Measurements from ENCODE around the gene SLC4A1.

Gene SLC4A1

GRCh38 chr17:44283344-44284023, 15.5 kb upstream of the SLC4A1 start:
- DNase-seq (ENCODE audit: low spot score): no peak

DNA sequence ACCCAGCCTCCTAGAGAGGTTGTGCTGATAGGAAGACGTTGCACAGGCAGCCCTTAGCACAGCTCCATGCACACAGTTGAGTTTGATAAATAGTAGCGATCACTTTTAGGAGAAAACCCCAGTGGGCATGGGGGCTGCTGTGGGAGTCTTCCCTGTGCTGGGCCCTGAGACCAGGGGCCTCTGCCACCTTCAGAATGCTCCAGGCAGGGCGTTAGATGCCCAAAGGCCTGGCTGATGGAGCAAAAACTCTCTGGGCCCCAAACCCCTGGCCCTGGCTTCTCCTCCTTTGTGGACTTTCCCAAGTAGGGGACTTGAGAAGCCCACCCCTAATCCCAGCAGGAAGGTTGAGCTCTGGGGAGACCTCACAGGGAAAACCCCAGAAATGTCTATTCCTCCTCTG, 14.3 kb upstream of the SLC4A1 start:
- DNase-seq (ENCODE audit: low spot score): no peak

GRCh38 chr17:44281570-44281969, 13.6 kb upstream of the SLC4A1 start:
- DNase-seq (ENCODE audit: low spot score): no peak

DNA sequence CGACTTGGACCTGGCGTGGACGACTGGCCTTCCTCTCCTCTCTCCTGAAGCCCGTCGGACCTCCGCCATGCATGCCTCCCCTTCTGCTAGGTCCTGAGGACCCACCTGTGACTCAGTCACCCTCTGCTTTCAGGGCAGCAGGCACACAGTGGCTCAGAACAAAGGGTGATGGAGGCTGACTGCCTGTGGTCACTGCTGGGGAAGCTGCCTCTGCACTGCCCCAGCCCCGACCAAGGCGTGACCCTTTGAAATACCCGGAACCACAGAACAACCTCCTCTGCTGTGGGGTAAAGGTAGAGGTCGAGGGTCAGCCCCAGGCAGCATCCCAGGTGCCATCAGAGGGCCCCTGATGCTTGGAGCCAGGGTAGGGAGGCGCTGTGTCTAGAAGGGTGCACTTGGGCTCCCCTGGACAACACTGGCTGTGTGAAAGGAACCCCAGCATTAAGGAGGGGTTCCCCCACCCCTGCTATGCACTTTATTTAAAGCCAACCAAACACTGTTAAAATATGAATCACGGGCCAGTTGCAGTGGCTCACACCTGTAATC, 12.5 kb upstream of the SLC4A1 start:
- no peak for DNase-seq (ENCODE audit: low spot score)

DNA sequence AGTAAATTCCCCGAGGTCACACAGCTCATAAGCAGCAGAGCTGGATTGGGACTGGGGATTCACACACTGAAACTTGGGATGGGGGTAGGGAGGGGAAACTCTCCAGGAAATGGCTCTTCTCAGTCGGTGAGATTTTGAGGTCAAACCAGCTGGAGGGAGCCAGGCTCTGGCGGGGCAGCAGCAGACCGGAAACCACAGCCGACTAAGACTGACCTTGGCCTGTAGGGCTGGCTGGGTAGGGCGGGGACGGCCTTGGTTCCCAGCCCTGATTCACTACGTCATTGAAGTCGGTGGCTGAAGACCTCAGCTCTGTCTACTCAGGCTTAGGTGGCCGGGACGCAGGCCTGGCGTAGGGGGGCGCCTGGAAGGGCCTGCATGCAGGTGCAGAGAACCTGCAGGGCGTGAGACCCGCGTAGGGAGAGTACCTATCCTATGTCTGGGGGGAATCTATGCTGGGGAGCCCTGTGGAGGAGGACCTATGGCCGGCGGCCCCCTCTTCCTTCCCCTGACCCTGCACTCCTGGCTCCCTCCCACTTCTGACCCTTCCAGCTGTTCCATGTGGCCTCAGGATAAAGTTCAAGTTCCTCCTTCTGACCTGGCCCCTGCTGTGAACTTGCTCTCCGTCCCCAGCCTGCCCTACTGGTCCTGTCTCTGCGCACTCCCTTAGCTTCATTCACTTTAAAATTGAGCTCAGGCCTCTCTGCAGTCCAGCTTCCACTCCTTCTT, 11.9 kb upstream of the SLC4A1 start:
- peak; percentile 64 for DNase-seq (ENCODE audit: low spot score)

DNA sequence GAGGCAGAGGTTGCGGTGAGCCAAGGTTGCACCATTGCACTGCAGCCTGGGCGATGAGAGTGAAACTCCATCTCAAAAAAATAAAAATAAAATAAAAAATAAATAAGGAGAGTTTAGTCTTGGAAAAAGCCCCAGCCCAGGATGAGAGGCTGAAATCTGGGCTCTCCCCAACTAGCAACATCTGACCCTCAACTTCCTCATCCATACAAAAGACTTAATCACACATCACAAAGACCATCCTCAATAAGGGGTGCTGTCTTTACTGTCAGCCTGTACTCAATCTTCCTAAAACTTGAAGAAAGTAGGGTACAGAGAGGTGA, 11.4 kb upstream of the SLC4A1 start:
- DNase-seq (ENCODE audit: low spot score): no peak

DNA sequence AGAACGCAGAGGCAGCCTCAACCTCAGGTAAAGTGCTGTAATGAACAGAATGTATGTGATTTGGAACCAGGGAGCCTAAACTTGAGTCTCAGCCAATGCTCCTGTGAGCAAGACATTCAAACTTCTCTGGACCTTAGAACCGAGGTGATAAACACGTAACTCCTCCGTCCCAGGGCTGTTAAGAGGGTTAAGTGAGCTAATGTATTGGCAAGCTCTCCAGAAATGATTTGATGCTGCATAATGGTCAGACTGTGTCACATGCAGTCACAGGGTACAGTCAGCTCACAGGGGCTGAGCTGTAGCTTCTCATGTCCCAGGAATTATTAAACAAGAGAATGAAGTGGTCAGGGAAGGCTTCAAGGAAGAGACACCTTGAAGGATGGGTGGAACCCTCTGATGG, 10.0 kb upstream of the SLC4A1 start:
- no peak for DNase-seq (ENCODE audit: low spot score)

DNA sequence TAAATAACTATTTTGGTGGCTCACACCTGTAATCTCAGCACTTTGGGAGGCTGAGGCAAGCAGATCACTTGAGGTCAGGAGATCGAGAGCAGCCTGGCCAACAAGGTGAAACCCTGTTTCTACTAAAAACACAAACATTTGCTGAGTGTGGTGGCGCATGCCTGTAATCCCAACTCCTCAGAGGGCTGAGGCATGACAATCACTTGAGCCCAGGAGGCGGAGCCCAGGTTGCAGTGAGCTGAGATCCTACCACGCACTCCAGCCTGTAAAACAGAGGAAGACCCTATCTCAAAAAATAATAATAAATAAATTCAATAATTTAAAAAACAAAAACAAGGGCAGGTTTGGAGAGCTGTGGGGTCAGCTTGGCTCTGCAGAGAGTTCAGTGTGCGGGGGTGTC, 5.7 kb upstream of the SLC4A1 start:
- DNase-seq (ENCODE audit: low spot score): no peak

DNA sequence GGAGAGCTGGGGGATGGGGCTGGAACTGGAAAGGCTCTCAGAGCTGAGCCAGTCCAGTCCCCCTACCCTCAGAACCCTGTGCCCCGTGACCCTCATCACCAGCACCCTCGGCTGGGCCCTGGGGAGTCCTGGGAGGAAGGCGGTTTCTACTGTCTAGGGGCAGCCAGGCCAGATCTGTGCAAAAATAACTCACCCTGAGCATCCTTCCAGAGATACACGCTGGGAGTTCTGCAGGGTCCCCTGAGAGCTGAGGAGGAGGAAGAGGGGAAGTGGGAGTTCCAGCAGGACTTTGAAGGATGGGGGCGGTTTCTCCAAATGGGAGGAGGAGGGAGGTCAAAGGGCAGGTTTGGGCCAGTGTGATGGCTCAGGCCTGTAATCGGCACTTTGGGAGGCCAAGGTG, 5.0 kb upstream of the SLC4A1 start:
- DNase-seq (ENCODE audit: low spot score): no peak

DNA sequence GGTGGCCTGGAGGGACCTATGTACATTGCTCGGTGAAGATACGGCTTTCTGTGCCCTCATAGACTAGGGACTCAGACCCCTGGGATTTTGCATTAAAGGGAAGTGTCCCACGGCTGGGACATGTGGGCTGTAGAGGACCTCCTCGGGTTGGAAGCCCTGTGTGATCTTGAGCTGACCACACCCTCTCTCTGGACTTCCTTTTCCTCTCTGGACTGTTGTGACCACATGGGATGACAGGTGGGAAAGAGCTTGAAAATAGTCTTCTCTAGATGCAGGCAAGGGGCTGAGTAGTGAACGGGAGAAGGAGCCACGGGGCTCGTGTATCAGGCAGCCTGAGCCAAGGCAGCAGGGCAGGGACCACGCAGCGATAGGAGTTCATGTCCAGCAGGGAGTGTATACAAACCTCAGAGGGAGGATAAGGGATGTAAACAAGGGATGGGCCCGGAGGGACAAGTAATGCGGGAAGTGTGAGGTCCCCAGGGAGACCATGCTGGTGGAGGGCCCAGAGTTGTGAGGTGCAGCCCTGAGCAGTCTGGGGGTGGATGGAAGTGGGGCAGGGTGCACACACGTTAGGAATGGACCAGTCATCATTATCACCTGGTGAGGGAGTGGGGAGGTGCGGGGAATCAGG, 4.5 kb upstream of the SLC4A1 start:
- no peak for DNase-seq (ENCODE audit: low spot score)

- DNase-seq (ENCODE audit: low spot score): no peak
These were observed 1.8 kb upstream of the SLC4A1 start for GRCh38 chr17:44269535-44270240.

DNA sequence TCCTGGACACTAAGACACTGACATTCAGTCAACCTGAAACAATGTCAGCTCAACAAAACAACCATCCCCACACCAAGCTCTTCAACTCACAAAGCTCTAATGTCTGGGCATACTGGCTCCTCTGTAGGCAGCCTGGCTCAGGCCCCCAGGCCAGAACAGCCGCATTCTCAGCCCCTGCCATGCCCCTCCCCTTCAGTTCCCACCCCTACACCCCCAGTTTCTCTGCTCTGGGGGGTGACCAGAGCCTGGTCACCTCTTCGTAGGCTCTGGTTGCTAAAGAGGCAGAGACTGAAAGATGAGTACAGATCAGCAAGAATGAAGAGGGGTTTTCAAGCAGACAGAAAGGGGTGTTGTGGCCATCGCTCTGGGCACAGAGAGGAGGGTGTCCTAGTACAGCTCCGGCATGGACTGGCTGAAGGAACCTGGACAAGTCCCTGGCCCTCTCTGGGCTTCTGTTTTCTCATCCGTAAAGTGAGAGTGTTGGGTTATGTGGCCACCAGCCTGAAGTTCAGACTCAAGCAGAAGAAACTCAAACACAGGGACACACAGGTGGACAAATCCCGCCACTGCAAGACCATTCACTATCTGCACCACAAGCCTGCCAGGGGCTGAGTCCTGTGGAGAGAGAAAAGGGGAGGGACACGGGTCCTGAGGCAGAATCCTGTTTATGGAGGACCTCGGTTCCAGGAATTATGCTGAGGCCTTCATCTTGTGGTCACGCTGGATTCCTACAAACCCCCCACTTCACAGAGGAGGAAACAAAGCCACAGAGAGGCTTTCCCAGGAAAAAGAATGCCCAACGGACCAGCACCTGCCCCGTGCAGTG, 987 bp upstream of the SLC4A1 start:
- DNase-seq (ENCODE audit: low spot score): no peak

DNA sequence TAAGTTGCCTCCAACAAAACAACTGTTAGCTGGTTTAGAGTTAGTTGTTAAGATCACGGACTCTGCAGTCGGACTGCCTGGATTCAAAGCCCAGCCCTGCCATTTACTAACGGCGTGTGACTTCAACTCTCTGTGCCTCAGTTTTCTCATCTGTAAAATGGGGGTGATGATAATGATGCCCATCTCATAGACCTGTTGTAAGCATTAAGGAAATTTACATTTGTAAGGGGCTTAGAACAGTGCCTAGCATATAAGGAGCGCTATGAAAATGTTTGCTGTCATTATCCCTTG, 825 bp downstream of the SLC4A1 start:
- DNase-seq (ENCODE audit: low spot score): no peak

- DNase-seq (ENCODE audit: low spot score): no peak
These were observed 1.4 kb downstream of the SLC4A1 start for GRCh38 chr17:44266402-44267164.

- DNase-seq (ENCODE audit: low spot score): no peak
These were observed 4.5 kb downstream of the SLC4A1 start for GRCh38 chr17:44263345-44263902.

DNA sequence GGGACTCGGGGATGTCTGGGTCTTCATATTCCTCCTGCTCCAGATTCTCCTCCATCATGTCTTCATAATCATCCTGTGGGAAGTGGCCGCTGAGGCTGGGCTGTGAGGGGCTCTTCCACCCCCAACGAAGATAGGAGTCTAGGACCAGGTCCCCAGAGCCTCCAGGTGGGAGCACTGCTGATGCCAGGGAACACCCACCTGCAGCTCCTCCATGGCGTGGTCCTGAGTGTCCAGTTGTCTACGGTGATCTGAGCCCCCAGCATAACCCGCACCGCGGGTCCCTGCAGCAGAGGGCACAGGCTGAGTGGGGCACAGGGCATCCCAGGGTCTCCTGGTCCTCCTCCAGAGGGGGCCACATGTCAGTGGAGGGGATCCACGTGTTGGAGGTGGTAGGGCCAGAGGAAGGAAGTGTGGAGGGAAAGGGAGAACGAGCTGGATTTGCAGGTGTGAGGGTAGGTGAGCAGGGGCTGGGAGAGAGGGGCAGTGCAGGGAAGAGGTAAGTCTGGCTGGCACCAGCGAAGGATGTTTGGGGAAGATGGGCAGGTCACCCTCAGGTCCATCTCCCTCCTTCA, 5.2 kb downstream of the SLC4A1 start:
- DNase-seq (ENCODE audit: low spot score): no peak

GRCh38 chr17:44260296-44260695, 7.6 kb downstream of the SLC4A1 start:
- DNase-seq (ENCODE audit: low spot score): no peak

GRCh38 chr17:44258811-44259351, 9.1 kb downstream of the SLC4A1 start:
- DNase-seq (ENCODE audit: low spot score): no peak

DNA sequence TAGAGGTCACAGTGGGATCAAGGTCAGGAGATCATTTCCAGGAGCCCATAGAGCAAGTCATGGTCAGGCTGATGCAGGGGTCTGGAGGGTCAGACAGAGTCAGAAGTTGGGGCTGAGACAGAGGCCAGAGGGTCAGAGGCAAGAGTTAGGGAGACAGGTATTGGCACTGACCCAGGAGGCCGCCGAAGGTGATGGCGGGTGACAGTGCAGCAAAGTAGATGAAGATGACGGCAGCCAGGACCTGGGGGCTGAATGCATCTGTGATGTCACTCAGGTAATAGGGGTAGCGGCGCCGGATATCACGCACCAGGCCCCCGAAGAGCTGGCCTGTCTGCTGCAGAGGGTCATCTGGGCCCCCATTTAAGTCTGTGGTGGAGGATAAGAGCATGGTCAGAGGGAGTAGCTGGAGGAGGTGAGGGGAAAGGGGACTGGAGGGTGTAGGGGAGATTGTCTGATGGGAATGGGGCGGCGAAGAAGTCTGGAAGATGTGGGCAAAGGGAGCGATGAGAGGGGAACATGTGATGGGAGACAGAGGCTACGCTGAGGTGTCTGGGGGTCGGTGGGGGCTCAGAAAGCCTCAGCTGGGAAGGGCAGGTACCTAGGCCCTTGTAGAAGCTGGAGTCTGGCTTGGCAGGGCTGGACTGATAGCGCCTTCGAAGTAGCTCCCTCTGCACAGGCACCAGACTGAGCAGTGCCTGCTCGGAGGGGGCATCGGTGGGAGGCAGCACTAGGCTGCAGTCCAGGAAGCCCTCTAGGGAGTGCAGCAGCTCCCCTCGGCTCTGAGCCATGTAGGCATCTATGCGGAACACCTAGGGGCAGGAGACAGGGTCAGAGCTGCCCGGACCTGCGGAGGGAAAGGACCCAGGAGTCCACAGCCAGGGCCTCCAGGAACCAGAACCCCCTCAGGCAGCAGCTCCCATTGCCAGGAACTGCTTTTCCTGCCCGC, 9.8 kb downstream of the SLC4A1 start:
- DNase-seq (ENCODE audit: low spot score): no peak

Measured in globus pallidus (tissue), 1 donor.